HTERT RPE-1 (cell line): ENCODE results near the gene FBN2.

Experiments
- in situ Hi-C: fragments of 300-500 bp; cut with MboI; formaldehyde crosslinking; loops from 4 replicates; pipeline ENCODE4 v1.14.3; 2020; ENCODE audit warnings: low sequenced_read_pairs

Gene FBN2

DNA sequence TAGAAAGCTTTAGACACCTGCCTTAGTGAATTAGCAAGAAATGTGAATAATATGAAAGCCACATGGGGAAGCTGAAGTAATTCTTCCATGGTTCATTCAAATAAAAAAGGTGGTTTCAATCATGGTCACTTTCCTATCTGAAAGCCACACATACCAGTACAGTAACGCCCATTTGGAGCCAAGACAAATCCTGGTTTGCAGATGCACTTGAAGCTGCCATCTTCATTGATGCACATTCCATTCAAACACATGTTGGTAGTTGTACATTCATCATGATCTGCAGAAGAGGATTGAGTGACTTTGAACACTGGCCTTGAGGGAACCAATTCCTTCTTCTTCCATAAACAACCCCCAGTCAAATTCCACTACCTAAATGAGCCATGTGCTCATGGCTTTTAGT, 161.5 kb downstream of the FBN2 start:
- in situ Hi-C loops, result no loop called here

DNA sequence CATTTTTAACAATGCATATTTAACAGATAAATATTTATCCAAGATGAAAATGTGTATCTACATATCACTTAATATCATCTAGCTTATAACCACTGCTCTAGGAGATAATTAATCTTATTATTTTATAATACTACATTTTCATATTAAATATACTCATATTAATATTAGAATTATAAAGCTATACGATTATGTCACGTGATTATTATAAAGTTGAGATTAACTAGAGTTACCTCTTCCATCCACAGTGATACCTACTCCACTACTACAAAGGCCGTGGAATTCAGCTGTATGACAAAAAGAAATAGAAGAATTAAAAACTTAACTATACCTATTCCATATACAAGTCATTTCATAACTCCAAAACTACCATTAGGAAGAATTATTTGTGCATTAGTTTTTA, 171.9 kb downstream of the FBN2 start:
- in situ Hi-C loops, result no loop called here

DNA sequence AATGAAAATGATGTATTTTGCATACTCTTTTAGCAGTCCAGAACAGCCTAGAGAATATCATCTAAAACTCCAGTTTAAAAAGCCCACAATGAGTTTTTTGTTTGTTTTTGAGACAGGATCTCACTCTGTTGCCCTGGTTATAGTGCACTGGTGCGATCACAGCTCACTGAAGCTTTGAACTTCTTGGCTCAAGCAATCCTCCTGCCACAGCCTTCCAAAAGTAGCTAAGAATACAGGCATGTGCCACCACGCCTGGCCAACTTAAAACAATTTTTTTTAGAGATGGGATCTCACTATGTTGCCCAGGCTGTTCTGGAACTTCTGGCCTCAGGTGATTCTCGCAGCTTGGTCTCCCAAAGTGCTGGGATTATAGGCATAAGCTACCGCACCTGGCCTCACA, 175.7 kb downstream of the FBN2 start:
- in situ Hi-C loops, result no loop called here

DNA sequence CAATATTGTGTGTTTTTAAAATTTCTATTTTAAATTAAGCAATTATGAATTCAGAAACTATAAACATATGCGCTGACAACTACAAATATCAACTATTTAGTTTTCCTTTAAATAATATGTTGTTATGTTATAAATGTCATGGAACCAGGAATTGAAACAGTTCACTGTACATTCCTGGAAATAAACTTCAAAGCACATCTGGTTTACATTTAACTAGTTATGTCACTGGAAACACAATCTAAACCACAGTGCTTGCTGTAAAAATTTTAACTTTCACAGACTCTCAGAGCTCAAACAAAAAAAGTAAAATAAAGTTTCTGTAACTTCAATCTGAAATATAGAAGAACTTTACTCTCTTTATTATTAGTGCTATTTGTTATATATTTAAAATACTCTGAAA, 179.2 kb downstream of the FBN2 start:
- in situ Hi-C loops, result no loop called here

DNA sequence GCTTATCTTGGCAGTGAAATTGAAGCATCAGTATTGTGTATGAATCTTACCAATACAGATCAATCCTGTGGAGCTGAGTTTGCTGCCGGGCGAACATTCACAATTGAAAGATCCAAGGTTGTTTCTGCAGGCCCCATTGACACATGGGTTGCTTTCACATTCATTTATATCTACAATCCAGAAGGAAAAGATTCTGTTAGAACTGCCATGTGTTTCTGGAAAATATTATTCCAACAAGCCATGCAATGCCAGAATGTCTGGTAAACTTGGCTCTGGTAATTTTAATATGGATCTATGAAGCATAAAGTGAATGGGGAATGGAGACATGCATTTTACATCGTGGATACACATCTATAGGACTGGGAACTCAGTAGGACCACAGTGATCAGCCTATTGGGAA, 180.8 kb downstream of the FBN2 start:
- in situ Hi-C loops, result no loop called here

DNA sequence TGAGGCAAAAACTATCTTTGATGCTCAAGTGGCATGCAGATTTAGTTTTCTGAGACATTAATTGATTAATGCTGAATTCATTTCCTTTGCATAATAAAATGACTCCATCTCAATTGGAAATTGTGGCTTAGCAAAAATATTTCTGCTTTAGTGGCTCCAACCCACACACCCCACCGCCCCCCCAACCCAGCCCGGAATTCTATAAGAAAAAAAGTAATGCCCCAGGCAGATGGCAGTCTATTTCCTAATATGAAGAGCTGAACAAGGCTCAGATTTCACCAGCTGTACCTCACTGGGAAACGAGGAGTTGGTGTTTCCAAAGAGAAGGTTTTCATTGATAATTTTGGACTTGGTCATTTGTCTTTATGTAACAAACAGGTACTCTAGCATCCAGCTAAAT, 182.1 kb downstream of the FBN2 start:
- in situ Hi-C loops, result no loop called here

DNA sequence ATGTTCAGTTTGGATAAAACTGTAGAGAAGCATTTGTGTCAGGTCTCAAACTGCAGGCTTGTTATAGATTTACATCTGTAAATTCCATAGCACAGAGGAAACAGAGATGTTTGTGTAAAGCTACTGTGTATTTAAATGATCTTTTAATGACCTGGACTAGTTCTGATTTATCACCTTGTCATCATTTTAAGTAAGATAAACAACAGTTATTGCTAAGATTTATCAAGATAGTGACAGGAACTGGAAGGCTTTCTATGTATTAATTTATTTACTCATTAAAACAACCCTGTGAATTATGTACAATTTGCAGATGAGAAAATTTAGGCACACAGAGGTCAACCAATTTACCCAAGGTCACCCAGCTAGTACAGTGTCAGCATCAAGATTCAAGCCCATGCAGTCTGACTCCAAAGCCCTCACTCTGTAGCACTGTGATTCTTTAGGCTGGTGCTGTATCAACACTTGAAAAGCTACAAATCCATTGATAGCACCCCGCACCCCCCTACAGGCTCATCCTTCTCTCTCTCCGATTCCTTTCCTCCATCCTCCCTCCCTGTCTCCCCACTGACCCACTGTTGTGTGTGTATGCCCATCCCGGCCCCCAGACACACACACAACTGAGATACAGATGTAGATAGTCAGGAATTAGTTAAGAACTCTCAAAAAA, 184.5 kb downstream of the FBN2 start:
- in situ Hi-C loops, result no loop called here

DNA sequence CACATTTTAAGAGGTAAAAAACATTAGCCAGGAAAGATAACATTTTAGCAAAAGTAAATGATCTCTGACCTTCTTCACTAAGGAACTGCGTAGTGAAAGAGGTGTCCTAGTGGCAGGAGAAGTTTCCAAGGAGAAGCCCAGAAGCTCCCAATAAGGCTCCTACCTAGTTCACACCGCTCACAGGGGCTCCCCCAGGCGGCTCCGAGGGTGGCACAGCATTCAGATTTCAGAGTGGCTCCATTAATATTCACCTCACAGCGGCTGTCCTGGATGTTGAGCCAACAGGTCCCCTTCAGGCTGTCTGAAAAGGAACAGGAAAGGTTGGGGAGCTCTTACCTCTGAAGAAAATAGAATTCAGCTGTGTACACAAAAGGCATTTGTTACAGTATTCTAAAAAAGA, 187.3 kb downstream of the FBN2 start:
- in situ Hi-C loops, result no loop called here

DNA sequence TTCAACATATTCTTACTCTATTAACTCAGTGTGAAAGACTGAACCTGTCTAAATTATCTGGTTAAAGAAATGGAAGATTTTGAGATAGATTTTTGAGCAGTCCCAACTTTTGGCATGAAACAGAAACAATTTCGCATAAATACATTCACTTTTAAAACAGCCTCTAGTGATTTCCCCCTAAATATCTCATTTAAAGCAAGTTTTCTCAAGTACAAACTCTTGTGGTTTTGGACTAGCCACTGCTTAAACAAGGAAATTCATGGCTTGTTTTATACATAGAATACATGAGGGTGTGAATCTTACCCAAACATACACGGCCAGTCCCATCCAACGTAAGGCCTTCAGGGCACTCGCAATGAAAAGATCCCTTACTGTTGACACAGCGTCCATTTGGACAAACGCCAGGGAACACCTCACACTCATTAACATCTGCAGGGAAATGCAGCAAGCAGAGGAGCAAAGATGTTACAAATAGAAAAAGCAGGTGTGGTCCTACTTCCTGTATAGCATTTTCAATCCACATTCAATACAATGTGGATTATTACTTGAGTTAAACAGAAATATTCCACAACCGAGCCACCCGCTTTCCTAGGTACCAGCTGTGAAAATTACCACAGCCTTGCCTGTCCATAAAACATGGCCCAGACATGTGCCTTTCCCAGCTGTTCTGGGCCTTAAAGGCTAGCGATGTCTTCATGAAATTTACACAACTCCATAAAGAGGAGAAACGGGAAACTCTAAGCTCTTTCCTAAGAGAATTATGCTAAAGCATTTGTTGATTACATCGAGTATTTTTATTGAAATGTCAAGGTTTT, 188.8 kb downstream of the FBN2 start:
- in situ Hi-C loops, result no loop called here

DNA sequence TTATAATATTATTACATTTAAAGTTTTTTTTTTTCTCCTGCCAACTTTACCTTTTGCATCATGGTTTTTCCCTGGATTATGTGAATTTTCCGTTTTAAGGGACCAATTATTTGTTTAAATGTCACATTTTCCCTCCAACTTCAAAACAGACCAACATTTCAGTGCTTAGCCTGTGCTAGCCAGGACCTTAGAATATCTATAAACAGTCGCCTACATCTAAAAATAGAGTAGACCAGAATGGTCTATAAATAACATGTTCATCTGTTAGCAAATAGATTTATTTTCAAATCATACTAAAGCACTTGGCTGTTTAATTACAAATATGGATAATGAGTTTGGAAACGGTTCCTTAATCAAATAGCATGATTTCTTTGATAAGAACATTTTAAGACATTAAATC, 192.0 kb downstream of the FBN2 start:
- in situ Hi-C loops, result no loop called here

DNA sequence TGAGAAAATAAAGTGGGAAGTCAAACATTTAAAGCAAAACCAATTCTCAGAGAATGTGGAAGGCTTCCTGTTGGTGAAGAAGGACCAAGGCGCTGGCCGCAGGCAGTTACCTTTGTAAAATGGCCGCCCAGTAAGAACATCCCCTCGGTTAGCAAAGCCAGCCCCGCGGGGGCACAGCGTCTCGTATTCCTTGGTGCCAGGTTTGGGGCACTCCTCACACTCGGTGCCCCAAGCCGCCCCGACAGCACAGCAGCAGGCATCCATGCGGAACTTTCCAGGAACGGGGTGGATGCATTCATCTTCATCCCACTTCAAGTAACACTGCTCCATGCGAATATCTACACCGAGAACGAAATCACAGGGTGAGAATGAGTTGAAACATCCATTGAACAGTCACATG, 192.8 kb downstream of the FBN2 start:
- in situ Hi-C loops, result no loop called here

DNA sequence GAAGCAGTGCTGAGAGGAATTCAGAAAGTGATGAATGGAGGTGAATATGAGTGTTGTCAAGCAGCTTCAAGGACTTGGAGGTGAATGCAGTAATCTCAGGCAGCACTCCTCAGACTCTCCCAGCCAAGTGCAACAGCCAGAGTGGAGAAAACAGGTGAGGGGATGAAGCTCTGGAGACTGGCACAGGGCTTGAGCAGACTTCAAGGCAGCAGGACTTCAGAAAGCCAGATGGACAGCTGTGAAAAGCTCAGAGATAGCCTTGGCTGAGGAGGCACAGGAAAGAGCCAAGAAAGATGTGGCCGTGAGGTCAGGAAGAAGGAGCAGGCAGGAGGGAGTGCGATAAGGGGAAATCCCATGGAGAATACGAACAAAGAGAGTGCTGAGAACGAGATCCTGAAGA, 194.9 kb downstream of the FBN2 start:
- in situ Hi-C loops, result no loop called here

DNA sequence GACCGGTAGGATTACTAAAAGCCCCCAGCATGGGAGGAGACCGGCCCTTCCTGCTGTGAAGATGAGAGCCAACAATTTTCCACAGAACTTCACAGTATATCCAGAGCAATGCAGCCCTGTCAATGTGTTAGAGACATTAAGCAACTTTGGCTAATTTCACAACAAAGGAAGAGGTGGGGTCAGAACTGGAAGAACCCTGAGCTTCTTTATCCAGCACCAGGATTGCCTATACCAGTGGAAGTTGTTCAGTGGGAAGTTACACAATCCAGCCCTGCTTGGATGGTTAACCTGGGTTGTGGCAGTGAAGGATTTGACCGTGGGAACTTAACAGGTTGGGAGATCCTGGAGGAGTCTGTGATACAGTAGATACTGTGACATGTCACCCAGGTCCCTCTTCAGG, 197.0 kb downstream of the FBN2 start:
- in situ Hi-C loops, result no loop called here

DNA sequence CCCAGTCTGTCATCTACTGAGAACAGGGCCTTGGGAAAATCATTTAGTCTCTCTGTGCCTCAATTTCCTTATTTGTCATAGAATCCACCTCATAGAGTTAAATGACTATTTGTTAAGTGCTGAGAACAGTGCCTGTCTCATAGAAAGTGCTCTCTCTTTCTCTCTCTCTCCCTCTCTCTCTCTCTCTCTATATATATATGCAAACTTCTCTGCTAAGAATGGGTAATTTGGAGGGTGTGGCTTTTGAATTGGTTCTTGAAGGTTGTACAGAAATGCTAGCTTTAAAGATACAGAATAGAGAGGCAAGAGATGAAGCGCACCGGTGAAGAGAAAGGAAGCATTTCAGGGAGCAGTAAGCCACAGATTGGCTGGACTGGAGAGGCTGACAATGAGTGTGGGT, 197.4 kb downstream of the FBN2 start:
- in situ Hi-C loops, result no loop called here

DNA sequence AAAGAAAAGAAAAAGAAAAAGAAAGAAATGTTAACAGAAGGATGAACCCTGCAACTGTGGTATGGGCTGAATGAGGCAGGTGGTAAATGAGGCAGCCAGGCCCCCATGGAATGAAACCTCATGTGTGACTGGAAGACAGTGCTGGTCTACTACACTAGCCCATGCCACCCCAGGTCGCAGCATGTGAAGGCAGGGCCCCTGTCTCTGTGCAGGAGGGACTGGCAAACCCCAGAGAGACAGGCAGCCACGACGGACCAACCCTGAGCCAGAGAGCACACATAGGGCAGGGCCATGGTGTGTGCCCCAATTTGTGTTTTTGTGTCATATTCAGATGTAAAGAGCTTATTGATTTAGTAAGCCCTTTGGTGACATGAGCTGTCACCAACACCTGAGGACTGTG, 198.5 kb downstream of the FBN2 start:
- in situ Hi-C loops, result no loop called here

DNA sequence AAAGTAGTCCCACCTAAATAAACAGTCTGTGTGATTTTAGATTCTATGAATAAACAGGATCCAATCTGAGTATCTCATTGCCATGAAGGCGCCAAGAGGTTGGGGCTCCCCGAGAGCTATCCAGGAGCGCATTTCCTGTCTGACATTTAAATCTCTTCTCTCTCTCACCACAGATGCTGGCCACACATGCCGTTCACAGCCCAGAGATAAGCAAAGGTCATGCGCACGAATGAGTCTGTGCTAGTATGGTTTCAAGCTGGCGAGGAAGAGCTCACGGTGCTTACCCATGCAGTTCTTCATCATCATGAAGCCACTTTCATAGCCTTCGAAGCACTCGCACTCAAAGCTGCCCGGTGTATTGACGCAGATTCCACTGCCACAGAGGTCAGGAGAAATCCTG, 199.4 kb downstream of the FBN2 start:
- in situ Hi-C loops, result no loop called here

DNA sequence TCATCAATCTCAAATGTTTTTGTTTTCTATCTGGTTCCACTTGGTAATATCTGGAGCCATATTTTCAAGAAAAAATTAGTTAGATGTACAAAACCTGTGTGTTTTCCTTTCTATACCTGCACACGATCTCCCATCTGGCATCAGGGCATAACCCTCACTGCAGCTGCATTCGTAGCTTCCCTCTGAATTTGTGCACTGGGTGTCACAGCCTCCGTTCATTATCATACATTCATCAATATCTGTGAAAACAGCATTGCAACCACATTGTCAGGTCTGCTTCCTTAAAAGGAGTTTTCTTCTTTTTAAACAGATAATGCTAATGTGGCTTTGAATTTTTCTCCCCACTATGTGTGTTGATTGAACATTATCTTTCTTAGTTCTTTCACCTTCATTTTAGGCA, 202.7 kb downstream of the FBN2 start:
- in situ Hi-C loops, result no loop called here

DNA sequence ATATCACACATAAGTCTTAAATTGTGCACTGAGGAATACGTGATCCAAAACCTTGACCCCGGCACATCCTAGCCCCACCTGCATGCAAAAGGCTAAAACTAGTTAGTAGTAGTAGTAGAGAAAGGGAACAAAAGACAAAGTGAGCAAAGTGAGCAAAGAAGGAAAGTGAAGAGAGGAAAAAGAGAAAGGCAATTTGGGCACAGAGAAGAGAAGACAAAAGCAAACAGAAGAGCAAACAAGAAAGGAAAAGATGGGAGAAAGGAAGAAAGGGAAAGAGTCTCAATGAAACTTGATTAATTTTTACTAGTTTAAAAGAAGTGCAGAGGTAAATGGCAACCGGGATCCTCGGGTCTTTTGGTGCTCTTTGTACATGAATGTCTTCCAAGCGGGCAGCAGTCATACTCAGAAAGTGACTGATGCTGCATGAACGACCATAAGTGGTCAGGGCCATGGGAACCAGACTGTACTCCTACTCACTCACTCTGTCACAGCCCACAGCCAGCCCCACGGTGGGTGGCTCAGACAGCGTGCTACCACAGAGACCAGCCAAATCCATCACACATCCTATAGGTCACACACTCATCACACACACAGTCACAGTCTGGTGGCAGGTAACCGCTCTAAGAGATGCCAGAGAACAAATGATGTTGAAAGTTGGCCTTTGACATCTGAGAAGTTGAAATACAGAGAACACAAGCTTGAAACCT, 203.9 kb downstream of the FBN2 start:
- in situ Hi-C loops, result no loop called here

DNA sequence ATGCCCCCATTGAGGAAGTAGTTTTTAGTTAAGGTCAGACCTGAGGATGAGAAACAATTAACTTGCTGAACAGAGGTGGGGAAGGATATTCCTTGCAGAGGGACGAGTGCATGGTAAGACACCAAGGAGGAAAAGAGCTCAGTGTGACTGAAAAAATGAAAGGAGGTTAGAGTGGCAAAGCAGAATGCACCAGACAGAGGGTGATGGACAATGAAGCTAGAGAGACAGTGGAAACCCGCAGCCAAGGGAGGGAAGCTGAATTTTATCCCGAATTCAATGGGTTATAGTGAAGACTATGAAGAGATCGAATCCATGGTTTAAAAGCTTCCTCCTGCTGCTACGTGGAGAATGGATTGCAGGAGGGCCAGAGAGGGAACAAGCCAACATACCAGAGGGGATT, 206.8 kb downstream of the FBN2 start:
- in situ Hi-C loops, result no loop called here

DNA sequence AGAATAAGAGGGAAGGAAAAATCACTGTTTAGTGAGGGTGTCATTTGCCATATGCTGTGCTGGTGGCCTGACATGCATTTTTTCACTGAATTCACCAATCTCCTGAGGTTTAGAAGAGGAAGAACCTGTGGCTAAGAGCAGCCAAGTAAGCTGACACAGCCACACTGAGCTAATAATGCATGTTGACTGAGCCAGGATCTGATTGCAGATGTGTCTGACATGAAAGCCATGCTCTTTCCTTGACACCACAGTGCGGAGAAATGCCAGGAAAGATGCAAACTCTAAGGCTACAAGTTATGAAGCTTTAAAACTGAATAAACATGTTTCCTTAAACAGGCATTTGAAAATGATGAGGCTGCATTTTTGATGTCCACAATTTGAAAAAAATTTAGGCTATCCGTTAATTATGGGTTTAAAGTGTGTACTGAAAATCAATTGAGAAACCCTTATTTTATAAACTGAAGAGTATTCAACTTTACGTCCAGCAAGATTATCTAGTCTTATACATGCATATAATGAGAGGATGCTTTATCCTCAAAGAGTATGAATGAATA, 208.6 kb downstream of the FBN2 start:
- in situ Hi-C loops, result no loop called here

DNA sequence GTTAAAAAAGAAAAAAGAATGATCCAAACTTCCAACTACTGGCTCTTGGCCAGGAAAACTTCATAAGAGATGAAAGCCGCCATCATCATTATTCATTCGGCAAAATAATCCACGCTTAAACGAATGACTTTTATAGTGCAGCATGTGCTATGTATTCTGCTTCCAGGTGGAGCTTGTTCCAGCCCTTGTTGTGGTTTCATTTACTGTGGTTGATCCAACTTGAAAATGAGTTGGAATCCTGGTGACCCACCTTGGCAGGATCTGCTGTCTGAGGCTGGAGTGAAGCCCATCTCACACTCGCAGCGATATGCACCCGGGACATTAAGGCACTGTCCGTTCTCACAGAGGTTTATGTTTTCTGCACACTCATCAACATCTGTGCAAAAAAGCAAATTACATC, 209.6 kb downstream of the FBN2 start:
- in situ Hi-C loops, result no loop called here

DNA sequence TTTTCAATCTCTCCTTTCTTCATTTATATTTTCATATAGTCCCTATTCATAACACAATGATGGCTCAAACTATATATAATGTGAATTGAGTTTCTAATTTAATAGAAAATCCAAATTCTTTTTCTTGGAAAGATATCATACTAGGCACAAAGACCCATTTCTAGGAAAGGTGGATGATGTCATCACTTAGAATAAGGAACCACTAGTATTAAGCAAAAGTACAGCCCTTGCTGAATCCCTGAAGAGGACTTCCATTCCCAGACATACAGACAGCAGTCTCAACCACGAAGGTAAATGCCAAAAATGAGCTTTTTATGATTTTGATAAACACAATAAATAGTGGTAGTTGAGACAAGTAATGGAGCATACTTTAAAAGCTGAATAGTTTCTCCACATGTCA, 210.0 kb downstream of the FBN2 start:
- in situ Hi-C loops, result no loop called here
